Measurements from ENCODE around the gene TREH. TPM values are rescaled to one million over a fixed set of nuclear protein-coding genes. Genes with fewer than 3 reads are reported as not detected.
A peak's percentile ranks its signal among the peaks of the same experiment; 100 is the strongest.

TREH gene
- total RNA-seq, 1 experiment from 2014 or later, result not detected

DNA sequence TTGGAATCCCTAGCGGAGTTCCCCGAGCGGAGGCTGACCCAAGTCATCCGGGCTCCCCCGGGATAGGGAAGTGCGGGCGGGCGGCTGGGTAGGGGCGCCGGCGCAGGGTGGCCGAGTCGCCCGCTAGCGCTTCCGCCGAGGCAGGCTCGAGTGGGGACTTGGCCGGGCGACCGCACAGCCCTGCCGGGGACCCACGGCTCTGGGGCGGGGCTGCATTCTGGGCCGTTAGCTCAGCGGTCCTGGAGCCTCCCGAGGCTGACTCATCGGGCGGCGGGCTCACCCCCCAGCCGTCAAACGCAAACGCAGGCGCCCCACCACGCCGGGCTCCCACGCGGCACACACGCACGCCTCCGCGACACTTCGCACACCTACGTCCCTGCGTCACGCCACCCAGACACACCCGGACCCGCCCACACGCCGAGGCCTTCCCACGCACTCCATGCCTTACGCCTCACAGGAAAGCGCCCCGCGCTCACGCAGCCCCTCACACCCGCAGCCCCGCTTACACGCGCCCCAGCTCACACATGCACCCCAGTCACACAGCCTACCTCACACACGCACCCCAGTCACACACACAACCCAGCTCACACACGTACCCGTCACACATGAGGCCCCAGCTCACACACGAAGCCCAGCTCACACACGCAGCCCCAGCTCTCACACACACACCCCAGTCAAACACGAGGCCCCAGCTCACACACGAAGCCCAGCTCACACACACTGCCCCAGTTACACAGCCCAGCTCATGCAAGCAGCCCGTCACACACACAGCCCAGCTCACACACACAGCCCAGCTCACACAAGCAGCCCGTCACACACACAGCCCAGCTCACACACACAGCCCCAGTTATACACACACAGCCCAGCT is 70.9 kb downstream of the TREH start:
- Histone ChIP-seq H2BK5ac (ENCODE audit: insufficient read length, low read length) (no peak overlapping the region), H3K79me2 (ENCODE audit: insufficient read depth, low read length) (no peaks in the 10 kb centered on the region), H4K5ac (ENCODE audit: insufficient read length, low read depth, low read length) (no peak overlapping the region), H2BK12ac (ENCODE audit: insufficient read length, low read depth, low read length) (no peak overlapping the region), H3K4me1 (ENCODE audit: insufficient read depth, low read length) (peaks cover 8% of the 10 kb centered on the region), H4K20me1 (ENCODE audit: control insufficient read depth, insufficient read depth, insufficient read length) (no peaks in the 10 kb centered on the region), H4K8ac (replicated peaks; ENCODE audit: insufficient read length, low read depth, low read length) (no peak overlapping the region), H2BK20ac (ENCODE audit: low read depth, low read length, poor library complexity, severe bottlenecking) (no peak overlapping the region), H3K4ac (ENCODE audit: low read depth, low read length) (no peak overlapping the region), H3T11ph (ENCODE audit: low read length) (no peak overlapping the region), H2BK120ac (ENCODE audit: low read depth, low read length, poor library complexity, severe bottlenecking) (no peak overlapping the region), H3K27ac (ENCODE audit: insufficient read length, low read depth, low read length) (no peak overlapping the region), H3K4me2 (ENCODE audit: insufficient read depth, insufficient read length, low read length) (peak overlapping the region; percentile 46), H2BK15ac (ENCODE audit: low read depth, low read length) (no peak overlapping the region), H4K91ac (ENCODE audit: insufficient read length, low read depth, low read length) (no peak overlapping the region), H3K79me1 (ENCODE audit: insufficient read depth, low read depth, low read length, poor library complexity, severe bottlenecking) (no peaks in the 10 kb centered on the region), H3K14ac (ENCODE audit: insufficient read depth, low read length) (no peak overlapping the region), H3K9me3 (ENCODE audit: control insufficient read depth, low read depth, low read length) (no peaks in the 10 kb centered on the region), H3K23me2 (ENCODE audit: insufficient read length, low read depth, low read length, poor library complexity, severe bottlenecking) (peaks cover 16% of the 10 kb centered on the region), H3K18ac (ENCODE audit: insufficient read length, low read depth, low read length) (peak overlapping the region; percentile 20), H3K56ac (ENCODE audit: insufficient read length, low read depth, low read length) (no peak overlapping the region), H2AFZ (ENCODE audit: low read length) (no peak overlapping the region), H3K9ac (ENCODE audit: extremely low read depth, insufficient read length, low read length) (no peak overlapping the region), H3K27me3 (ENCODE audit: insufficient read depth, low read length) (peaks cover 56% of the 10 kb centered on the region), H2AK5ac (ENCODE audit: insufficient read length, low read length) (no peak overlapping the region), H3K23ac (ENCODE audit: insufficient read length, low read depth, low read length) (no peak overlapping the region)
- Mint-ChIP-seq H3K4me1 (peaks cover 50 to 60% of the 10 kb centered on the region in 2 experiments), H3K9me3 (peaks cover 0 to 6% of the 10 kb centered on the region in 2 experiments; a peak in 4 of 5 replicates), H3K4me3 (peak overlapping the region; percentile 54 to 85), H3K36me3 (ENCODE audit: insufficient read depth in 1 of 3, low read depth in 3 of 3) (peaks cover 0 to 4% (median 0%) of the 10 kb centered on the region in 3 experiments; a peak in 3 of 7 replicates), H3K27me3 (ENCODE audit: low read depth) (peaks cover 81% of the 10 kb centered on the region), H3K27ac (no peak overlapping the region; a peak in 1 of 7 replicates)
- no peak for DNase-seq
- TF ChIP-seq, protein P1, sequence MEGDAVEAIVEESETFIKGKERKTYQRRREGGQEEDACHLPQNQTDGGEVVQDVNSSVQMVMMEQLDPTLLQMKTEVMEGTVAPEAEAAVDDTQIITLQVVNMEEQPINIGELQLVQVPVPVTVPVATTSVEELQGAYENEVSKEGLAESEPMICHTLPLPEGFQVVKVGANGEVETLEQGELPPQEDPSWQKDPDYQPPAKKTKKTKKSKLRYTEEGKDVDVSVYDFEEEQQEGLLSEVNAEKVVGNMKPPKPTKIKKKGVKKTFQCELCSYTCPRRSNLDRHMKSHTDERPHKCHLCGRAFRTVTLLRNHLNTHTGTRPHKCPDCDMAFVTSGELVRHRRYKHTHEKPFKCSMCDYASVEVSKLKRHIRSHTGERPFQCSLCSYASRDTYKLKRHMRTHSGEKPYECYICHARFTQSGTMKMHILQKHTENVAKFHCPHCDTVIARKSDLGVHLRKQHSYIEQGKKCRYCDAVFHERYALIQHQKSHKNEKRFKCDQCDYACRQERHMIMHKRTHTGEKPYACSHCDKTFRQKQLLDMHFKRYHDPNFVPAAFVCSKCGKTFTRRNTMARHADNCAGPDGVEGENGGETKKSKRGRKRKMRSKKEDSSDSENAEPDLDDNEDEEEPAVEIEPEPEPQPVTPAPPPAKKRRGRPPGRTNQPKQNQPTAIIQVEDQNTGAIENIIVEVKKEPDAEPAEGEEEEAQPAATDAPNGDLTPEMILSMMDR (conservative IDR thresholded peaks at IDR 0.05), result no peak
- no CpG with 5 or more reads among the region's 69 CpGs for WGBS (ENCODE audit: extremely low coverage, insufficient read length, low lambda C conversion rate)

All from H9 (cell line).